Thymus (tissue), 11 donors: ENCODE measurements around the gene ALB. TPM values are rescaled to one million over a fixed set of nuclear protein-coding genes. Genes with fewer than 3 reads are reported as not detected.
"Not testable (repeated sequence)": the region's sequence is repeated elsewhere in the genome, so short reads cannot be mapped to it uniquely, and the experiment has no call there.

ENCODE experiments used
- DNase-seq, 9 donors: peaks; one replicate each; pipeline ENCODE4 v3.0.0-alpha.2; 2013; ENCODE audit warnings: low spot score in 9 of 9, low read depth in 6 of 9, missing footprints in 1 of 9
- H3K27ac ChIP-seq, 2 donors: one replicate each; pipeline ENCODE4 v1.5.1; 2013; ENCODE audit warnings: control low read depth in 1 of 2, low read depth in 1 of 2, low read length in 1 of 2, mild to moderate bottlenecking in 1 of 2, moderate library complexity in 1 of 2
- H3K27me3 ChIP-seq, 2 donors: one replicate each; pipeline ENCODE4 v1.5.1; 2013; ENCODE audit warnings: low read length in 1 of 2; ENCODE audit not compliant: control insufficient read depth in 2 of 2, insufficient read depth in 1 of 2
- H3K36me3 ChIP-seq, 2 donors: one replicate each; pipeline ENCODE4 v1.5.1; 2013; ENCODE audit warnings: low read length in 1 of 2, mild to moderate bottlenecking in 1 of 2, moderate library complexity in 1 of 2; ENCODE audit not compliant: control insufficient read depth in 2 of 2, insufficient read depth in 2 of 2
- H3K4me1 ChIP-seq, 2 donors: one replicate each; pipeline ENCODE4 v1.5.1; 2013; ENCODE audit warnings: low read length in 2 of 2; ENCODE audit not compliant: control insufficient read depth in 2 of 2, insufficient read depth in 2 of 2
- H3K4me3 ChIP-seq, 2 donors: one replicate each; pipeline ENCODE4 v1.5.1; 2013; ENCODE audit warnings: low read length in 2 of 2, control low read depth in 1 of 2, mild to moderate bottlenecking in 1 of 2
- H3K9me3 ChIP-seq, 2 donors: one replicate each; pipeline ENCODE4 v1.5.1; 2013; ENCODE audit warnings: low read length in 1 of 2, mild to moderate bottlenecking in 1 of 2; ENCODE audit not compliant: control insufficient read depth in 2 of 2, insufficient read depth in 1 of 2
- WGBS: extraction: QIAGEN DNeasy Blood & Tissue Kit; methylation state at CpG from one replicate; pipeline ENCODE4 v1.1.7; 2013; 5-methylcytosine and 5-hydroxymethylcytosine counted together
- polyA plus RNA-seq: library from polyadenylated mRNA; stranded (reverse); fragments of 200-250 nt; gene quantifications from one replicate; pipeline ENCODE4 v1.2.3, GENCODE V29; 2013
- total RNA-seq: library from RNA; stranded (reverse); fragments of 120-200 nt; gene quantifications from one replicate; pipeline ENCODE4 v1.2.4, GENCODE V29; 2013
- donor health status: healthy.

ALB gene
- total and polyA plus RNA-seq, 2 donors: 2.9 to 7.5 TPM

DNA sequence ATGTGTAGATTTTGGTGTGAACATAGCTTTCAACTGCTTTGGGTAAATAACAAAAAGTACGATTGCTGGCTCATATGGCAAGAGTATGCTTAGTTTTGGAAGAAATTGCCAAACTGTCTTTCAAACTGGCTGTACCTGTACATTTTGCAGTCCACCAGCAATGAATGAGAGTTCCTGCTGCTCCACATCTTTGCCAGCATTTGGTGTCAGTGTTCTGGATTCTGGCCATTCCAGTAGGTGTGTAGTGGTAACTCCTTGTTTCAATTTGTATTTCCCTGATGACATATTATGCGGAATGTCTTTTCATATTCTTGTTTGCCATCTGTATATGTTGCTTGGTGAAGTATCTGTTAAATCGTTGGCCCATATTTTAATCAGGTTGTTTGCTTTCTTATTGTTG is 20.6 kb upstream of the ALB start:
- no peak overlapping the region for H3K4me3 ChIP-seq
- WGBS: 94% methylated on average over 3 of the region's 3 CpGs
- H3K27me3 ChIP-seq: no peaks in the 10 kb centered on the region

DNA sequence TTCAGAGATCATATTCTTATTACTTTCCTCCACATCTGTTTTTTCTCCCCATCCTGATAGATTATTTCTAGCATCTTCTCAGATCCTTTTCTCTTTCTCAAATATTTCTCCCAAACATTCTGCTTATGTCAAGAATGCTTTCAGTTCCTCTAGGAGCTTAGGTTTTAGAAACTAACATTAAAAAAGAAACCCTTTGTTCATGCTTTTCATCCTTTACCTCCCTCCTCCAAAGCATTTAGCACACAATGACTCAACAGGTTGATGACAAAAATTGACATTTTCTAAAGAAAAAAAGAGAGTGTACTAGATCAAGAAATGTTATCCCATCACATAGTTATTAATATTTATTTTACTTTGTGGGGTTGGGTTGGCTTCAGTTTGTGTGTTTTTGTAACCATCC is 16.5 kb upstream of the ALB start:
- Histone ChIP-seq H3K9me3 (no peaks in the 10 kb centered on the region), H3K27ac (no peak overlapping the region), H3K4me3 (no peak overlapping the region), H3K27me3 (no peaks in the 10 kb centered on the region), H3K36me3 (no peaks in the 10 kb centered on the region), H3K4me1 (no peaks in the 10 kb centered on the region)
- no peak for DNase-seq

More for the DNA sequence above, 20.6 kb upstream of the ALB start:
- Histone ChIP-seq H3K36me3 (no peaks in the 10 kb centered on the region), H3K27ac (no peak overlapping the region), H3K9me3 (no peaks in the 10 kb centered on the region), H3K4me1 (no peaks in the 10 kb centered on the region)
- no peak for DNase-seq

DNA sequence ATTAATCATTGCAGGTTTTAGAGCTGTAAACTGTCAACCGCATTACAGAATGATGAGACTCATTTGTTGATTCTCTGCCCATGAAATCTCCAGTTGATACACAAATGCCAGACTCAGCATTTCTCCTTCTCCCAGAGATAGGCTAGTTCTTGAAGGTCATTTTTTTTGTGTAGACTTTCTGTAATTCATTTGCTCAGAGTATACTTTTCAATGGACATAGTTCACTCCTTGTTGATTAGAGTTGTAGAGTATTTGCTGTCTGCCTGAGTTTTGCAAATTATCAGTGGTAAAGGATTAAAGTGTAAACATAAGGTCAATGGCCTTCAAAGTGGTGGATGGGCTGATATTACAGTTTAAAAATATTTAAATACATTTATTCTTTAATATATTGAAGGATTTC is 15.2 kb upstream of the ALB start:
- no peaks in the 10 kb centered on the region for H3K36me3 ChIP-seq
- WGBS: 93% methylated on average over 1 of the region's 1 CpG
- no peak for DNase-seq
- no peaks in the 10 kb centered on the region for H3K9me3 ChIP-seq
- no peak overlapping the region for H3K27ac ChIP-seq
- no peak overlapping the region for H3K4me3 ChIP-seq
- no peaks in the 10 kb centered on the region for H3K4me1 ChIP-seq
- H3K27me3 ChIP-seq: no peaks in the 10 kb centered on the region

DNA sequence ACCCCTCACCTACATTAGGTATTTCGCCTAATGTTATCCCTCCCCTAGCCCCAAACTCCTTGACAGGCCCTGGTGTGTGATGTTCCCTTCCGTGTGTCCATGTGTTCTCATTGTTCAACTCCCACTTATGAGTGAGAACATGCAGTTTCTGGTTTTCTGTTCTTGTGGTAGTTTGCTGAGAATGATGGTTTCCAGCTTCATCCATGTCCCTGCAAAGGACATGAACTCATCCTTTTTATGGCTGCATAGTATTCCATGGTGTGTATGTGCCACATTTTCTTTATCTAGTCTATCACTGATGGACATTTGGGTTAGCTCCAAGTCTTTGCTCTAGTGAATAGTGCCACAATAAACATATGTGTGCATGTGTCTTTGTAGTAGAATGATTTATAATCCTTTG is 14.4 kb upstream of the ALB start:
- not testable (repeated sequence) for H3K27me3 ChIP-seq, H3K36me3 ChIP-seq, H3K9me3 ChIP-seq, H3K4me1 ChIP-seq, DNase-seq, H3K4me3 ChIP-seq, H3K27ac ChIP-seq
- 100% methylated on average over 2 of the region's 2 CpGs for WGBS

DNA sequence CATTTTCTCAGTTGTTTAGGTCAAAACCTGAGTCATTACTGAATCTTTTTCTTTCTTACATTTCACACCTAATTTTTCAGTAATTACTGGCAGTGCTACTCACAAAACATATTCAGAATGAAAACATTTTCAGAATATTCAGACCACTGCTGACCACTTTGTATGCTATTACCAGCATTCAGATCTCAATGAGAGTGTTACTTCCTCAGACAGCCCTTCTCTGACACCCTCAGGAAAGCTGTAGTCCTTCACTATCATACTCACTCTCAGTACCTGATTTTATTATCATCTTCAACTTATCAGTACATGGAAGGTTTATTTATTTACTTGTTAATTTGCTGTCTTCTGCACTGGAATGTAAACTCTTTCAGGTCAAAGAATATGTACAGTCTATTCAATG is 12.3 kb upstream of the ALB start:
- Histone ChIP-seq H3K4me3 (no peak overlapping the region), H3K9me3 (no peaks in the 10 kb centered on the region), H3K36me3 (no peaks in the 10 kb centered on the region), H3K27ac (no peak overlapping the region), H3K27me3 (no peaks in the 10 kb centered on the region), H3K4me1 (no peaks in the 10 kb centered on the region)
- DNase-seq: no peak

DNA sequence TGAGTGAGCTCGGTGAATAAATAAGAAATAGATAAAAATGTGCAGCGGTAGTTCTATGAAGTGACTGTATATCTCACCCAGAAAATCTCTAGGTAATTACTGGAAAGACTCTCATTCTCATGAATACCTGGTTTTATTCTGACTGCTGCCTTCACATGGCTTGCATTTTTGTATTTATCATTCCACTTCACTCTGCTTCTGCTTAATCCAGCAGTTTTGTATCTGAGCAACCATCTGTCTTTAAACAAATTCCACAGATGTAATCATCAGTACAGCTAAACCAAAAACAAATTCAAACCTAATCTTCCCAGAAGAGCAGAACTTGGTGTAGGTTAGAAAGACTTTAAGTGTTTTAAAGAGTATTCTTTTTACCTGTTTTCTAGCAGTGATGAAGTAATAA is 11.2 kb upstream of the ALB start:
- no peak overlapping the region for H3K27ac ChIP-seq
- no peak for DNase-seq
- H3K9me3 ChIP-seq: no peaks in the 10 kb centered on the region
- no peaks in the 10 kb centered on the region for H3K4me1 ChIP-seq
- WGBS: 98% methylated on average over 2 of the region's 2 CpGs
- H3K4me3 ChIP-seq: no peak overlapping the region
- H3K27me3 ChIP-seq: peaks cover 0 to 4% of the 10 kb centered on the region in 2 donors
- H3K36me3 ChIP-seq: no peaks in the 10 kb centered on the region

DNA sequence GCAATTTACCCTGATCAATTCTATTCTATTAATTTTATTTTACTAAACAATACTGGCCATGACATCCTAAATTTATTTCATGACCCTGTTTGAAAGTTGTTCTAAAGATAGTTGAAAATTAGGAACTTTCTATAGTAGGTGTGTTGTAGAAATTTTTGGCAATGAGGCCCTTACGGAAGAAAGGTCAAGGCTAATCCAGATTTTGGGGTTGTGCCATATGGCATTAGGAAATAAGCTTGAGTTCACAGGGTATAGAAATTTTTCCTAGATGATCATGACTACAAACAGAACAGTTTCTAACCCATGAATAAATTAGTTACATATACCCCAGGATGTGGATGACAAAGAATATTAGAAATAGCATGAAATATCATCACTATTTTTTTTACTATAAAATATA is 7.8 kb upstream of the ALB start:
- 96% methylated on average over 1 of the region's 1 CpG for WGBS
- Histone ChIP-seq H3K4me1 (no peaks in the 10 kb centered on the region), H3K27me3 (peaks cover 0 to 5% of the 10 kb centered on the region in 2 donors), H3K27ac (no peak overlapping the region), H3K36me3 (no peaks in the 10 kb centered on the region), H3K9me3 (no peaks in the 10 kb centered on the region), H3K4me3 (no peak overlapping the region)
- no peak for DNase-seq

DNA sequence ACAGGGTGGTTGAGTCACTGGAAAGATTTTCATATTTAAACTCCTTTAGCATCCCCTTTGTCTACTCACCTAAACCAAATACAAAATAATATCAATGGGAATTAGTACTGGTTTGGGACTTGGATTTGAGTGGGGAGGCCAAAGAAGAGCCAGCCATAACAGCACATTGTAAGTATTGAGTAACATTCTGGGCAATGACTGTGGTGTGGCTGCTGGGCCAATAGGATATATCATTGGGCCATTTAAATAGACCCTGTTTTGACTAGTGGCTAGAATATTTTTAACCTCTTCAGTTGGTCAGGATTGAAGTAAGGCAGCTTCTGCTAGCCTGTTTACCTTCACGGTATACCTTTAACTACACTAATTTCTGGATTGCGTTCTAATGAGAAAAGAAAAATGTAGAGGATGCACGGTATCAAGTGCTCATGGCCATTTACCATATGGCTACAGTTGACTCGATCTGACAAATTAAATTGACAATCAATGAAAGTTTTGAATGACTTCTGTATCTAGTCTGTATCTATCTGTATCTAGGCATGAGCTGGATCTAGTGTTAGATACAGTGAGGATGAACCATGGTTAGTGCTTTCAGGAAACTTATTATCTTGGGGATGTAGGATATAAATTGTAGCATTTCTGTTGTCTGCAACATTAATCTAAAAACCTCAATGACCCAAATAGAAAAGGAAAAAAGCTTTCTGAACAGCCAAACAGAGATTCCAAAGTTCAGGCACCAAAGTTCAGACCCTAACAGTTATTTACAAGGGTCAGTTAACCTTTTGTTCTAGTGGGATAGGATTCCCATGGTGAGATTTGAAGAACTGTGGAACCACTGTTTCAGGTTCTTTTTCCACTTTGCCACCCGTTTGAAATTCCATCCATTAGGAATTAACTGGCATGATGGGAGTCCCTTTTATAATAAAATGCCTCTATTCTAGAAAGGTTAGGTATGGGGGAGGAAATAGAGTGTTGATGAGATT is 6.8 kb upstream of the ALB start:
- no peaks in the 10 kb centered on the region for H3K9me3 ChIP-seq
- H3K4me3 ChIP-seq: no peak overlapping the region
- H3K27ac ChIP-seq: no peak overlapping the region
- DNase-seq: no peak
- peaks cover 0 to 5% of the 10 kb centered on the region in 2 donors for H3K27me3 ChIP-seq
- no peaks in the 10 kb centered on the region for H3K36me3 ChIP-seq
- H3K4me1 ChIP-seq: no peaks in the 10 kb centered on the region
- 93% methylated on average over 5 of the region's 5 CpGs for WGBS

DNA sequence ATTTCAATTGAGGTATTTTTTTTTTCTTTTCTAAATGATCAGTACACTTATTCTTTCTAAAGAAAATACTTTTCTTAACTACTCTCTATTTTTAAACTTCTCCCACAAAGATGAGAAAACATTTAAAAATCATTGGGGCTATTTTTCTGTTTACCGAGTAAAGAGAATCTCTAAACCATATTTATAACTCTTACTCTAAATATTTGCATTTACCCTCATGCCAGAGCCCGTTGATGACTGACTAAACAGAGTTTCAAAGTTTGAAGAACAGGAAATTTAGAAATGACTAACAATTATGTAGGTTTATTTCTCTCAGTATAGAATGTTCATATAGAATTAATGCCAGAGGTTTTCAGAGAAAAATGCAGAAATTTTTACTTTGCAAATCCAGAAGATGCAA is 2.7 kb upstream of the ALB start:
- no peak for DNase-seq
- peaks cover 0 to 5% of the 10 kb centered on the region in 2 donors for H3K27me3 ChIP-seq
- WGBS: 89% methylated on average over 2 of the region's 2 CpGs

More for the DNA sequence above, 2.7 kb upstream of the ALB start:
- no peaks in the 10 kb centered on the region for H3K4me1 ChIP-seq
- no peaks in the 10 kb centered on the region for H3K9me3 ChIP-seq
- H3K27ac ChIP-seq: no peak overlapping the region
- H3K4me3 ChIP-seq: no peak overlapping the region
- no peaks in the 10 kb centered on the region for H3K36me3 ChIP-seq
